H9 (cell line): ENCODE measurements around the gene KANSL1. TPM values are rescaled to one million over a fixed set of nuclear protein-coding genes. Genes with fewer than 3 reads are reported as not detected.

Experiments used
- DNase-seq: peaks from one replicate; pipeline ENCODE4 v3.0.0-alpha.2; 2017
- H2AFZ ChIP-seq: one replicate; pipeline ENCODE4 v1.6.1; 2013; ENCODE audit warnings: mild to moderate bottlenecking, low read length, control low read depth, moderate library complexity
- H2AK5ac ChIP-seq: 2 replicates; pipeline ENCODE4 v1.6.1; 2013; ENCODE audit warnings: low read length, control low read depth, mixed read lengths; ENCODE audit not compliant: insufficient read length
- H2BK120ac ChIP-seq: one replicate; pipeline ENCODE4 v1.6.1; 2013; ENCODE audit warnings: low read depth, mild to moderate bottlenecking, low read length, control low read depth, inconsistent platforms; ENCODE audit not compliant: poor library complexity, severe bottlenecking
- H2BK12ac ChIP-seq: 2 replicates; pipeline ENCODE4 v1.6.1; 2013; ENCODE audit warnings: low read length, control low read depth, mixed read lengths, low read depth; ENCODE audit not compliant: insufficient read length
- H2BK15ac ChIP-seq: 2 replicates; pipeline ENCODE4 v1.6.1; 2013; ENCODE audit warnings: low read depth, low read length, control low read depth
- H2BK20ac ChIP-seq: one replicate; pipeline ENCODE4 v1.6.1; 2013; ENCODE audit warnings: low read depth, mild to moderate bottlenecking, low read length, control low read depth, inconsistent platforms; ENCODE audit not compliant: poor library complexity, severe bottlenecking
- H2BK5ac ChIP-seq: 2 replicates; pipeline ENCODE4 v1.6.1; 2013; ENCODE audit warnings: low read length, control low read depth, mixed read lengths; ENCODE audit not compliant: insufficient read length
- H3K14ac ChIP-seq: 2 replicates; pipeline ENCODE4 v1.6.1; 2013; ENCODE audit warnings: low read length, control low read depth; ENCODE audit not compliant: insufficient read depth
- H3K18ac ChIP-seq: 2 replicates; pipeline ENCODE4 v1.6.1; 2013; ENCODE audit warnings: low read depth, mild to moderate bottlenecking, mixed read lengths, low read length, control low read depth; ENCODE audit not compliant: insufficient read length
- H3K23ac ChIP-seq: 2 replicates; pipeline ENCODE4 v1.6.1; 2013; ENCODE audit warnings: low read length, control low read depth, mixed read lengths, low read depth; ENCODE audit not compliant: insufficient read length
- H3K23me2 ChIP-seq: 2 replicates; pipeline ENCODE4 v1.6.1; 2013; ENCODE audit warnings: low read depth, mild to moderate bottlenecking, mixed read lengths, low read length, control low read depth; ENCODE audit not compliant: insufficient read length, poor library complexity, severe bottlenecking
- H3K27ac ChIP-seq: 2 replicates; pipeline ENCODE4 v1.5.1; 2013; ENCODE audit warnings: low read length, control low read depth, mixed read lengths, low read depth; ENCODE audit not compliant: insufficient read length
- H3K27me3 ChIP-seq: 2 replicates; pipeline ENCODE4 v1.6.1; 2013; ENCODE audit warnings: low read length, control low read depth, inconsistent platforms; ENCODE audit not compliant: insufficient read depth
- H3K4ac ChIP-seq: 2 replicates; pipeline ENCODE4 v1.6.1; 2013; ENCODE audit warnings: low read depth, mild to moderate bottlenecking, control low read depth, inconsistent platforms, low read length, moderate library complexity
- H3K4me1 ChIP-seq: 2 replicates; pipeline ENCODE4 v1.6.1; 2013; ENCODE audit warnings: low read length, control low read depth, inconsistent platforms; ENCODE audit not compliant: insufficient read depth
- H3K4me2 ChIP-seq: 2 replicates; pipeline ENCODE4 v1.6.1; 2013; ENCODE audit warnings: low read length, control low read depth, mixed read lengths; ENCODE audit not compliant: insufficient read length, insufficient read depth
- H3K56ac ChIP-seq: 2 replicates; pipeline ENCODE4 v1.6.1; 2013; ENCODE audit warnings: low read depth, mild to moderate bottlenecking, mixed read lengths, low read length, control low read depth; ENCODE audit not compliant: insufficient read length
- H3K79me1 ChIP-seq: 2 replicates; pipeline ENCODE4 v1.6.1; 2013; ENCODE audit warnings: low read depth, mild to moderate bottlenecking, moderate library complexity, low read length, control low read depth, inconsistent platforms; ENCODE audit not compliant: insufficient read depth, poor library complexity, severe bottlenecking
- H3K79me2 ChIP-seq: 2 replicates; pipeline ENCODE4 v1.6.1; 2013; ENCODE audit warnings: low read length, control low read depth, inconsistent platforms; ENCODE audit not compliant: insufficient read depth
- H3K9ac ChIP-seq: 2 replicates; pipeline ENCODE4 v1.6.1; 2013; ENCODE audit warnings: low read length, control low read depth, mixed read lengths; ENCODE audit not compliant: insufficient read length; ENCODE audit errors: extremely low read depth
- H3K9me3 ChIP-seq: one replicate; pipeline ENCODE4 v1.6.1; 2013; ENCODE audit warnings: low read depth, low read length, inconsistent platforms; ENCODE audit not compliant: control insufficient read depth
- H3T11ph ChIP-seq: one replicate; pipeline ENCODE4 v1.6.1; 2013; ENCODE audit warnings: mild to moderate bottlenecking, low read length, control low read depth, inconsistent platforms
- H4K20me1 ChIP-seq: one replicate; pipeline ENCODE4 v1.6.1; 2013; ENCODE audit not compliant: control insufficient read depth, insufficient read length, insufficient read depth
- H4K5ac ChIP-seq: 2 replicates; pipeline ENCODE4 v1.6.1; 2013; ENCODE audit warnings: low read depth, mild to moderate bottlenecking, mixed read lengths, low read length, control low read depth; ENCODE audit not compliant: insufficient read length
- H4K8ac ChIP-seq: replicated peaks from 2 replicates; pipeline ENCODE4 v1.6.1; 2013; ENCODE audit warnings: low read length, control low read depth, mixed read lengths, low read depth; ENCODE audit not compliant: insufficient read length
- H4K91ac ChIP-seq: 2 replicates; pipeline ENCODE4 v1.6.1; 2013; ENCODE audit warnings: low read depth, mild to moderate bottlenecking, moderate library complexity, mixed read lengths, low read length, control low read depth; ENCODE audit not compliant: insufficient read length
- H3K27ac Mint-ChIP-seq, 3 experiments: 2 replicates in 2 of 3; 3 replicates in 1 of 3; pipeline ENCODE4 v1.8.0; 2020 to 2021; ENCODE audit warnings: mixed read lengths in 3 of 3, mild to moderate bottlenecking in 1 of 3, moderate library complexity in 1 of 3
- H3K27me3 Mint-ChIP-seq: 2 replicates; pipeline ENCODE4 v1.8.0; 2021; ENCODE audit warnings: low read depth, mild to moderate bottlenecking, moderate library complexity, mixed read lengths
- H3K36me3 Mint-ChIP-seq, 3 experiments: 2 replicates in 2 of 3; 3 replicates in 1 of 3; pipeline ENCODE4 v1.8.0; 2020 to 2021; ENCODE audit warnings: low read depth in 3 of 3, mixed read lengths in 3 of 3; ENCODE audit not compliant: insufficient read depth in 1 of 3
- H3K4me1 Mint-ChIP-seq, 2 experiments: 2 replicates each; pipeline ENCODE4 v1.8.0; 2020; ENCODE audit warnings: mixed read lengths in 2 of 2
- H3K4me3 Mint-ChIP-seq, 2 experiments: 2 replicates in 1 of 2; 3 replicates in 1 of 2; pipeline ENCODE4 v1.8.0; 2020 to 2021; ENCODE audit warnings: mild to moderate bottlenecking in 2 of 2, mixed read lengths in 2 of 2, moderate library complexity in 1 of 2
- H3K9me3 Mint-ChIP-seq, 2 experiments: 2 replicates in 1 of 2; 3 replicates in 1 of 2; pipeline ENCODE4 v1.8.0; 2020; ENCODE audit warnings: mild to moderate bottlenecking in 2 of 2, mixed read lengths in 2 of 2, moderate library complexity in 1 of 2
- CTCF ChIP-seq: fragments of 200-600 bp; sonication (generic); conservative IDR thresholded peaks from 3 replicates; pipeline ENCODE4 v1.8.0; 2021; ENCODE audit warnings: antibody characterized with exemption, mild to moderate bottlenecking
- WGBS: extraction: QIAGEN DNeasy Blood & Tissue Kit; methylation state at CpG from one replicate; pipeline ENCODE4 v1.1.7; 2013; ENCODE audit warnings: missing lambda C conversion rate, low lambda C conversion rate, mixed read lengths; ENCODE audit not compliant: insufficient read length; ENCODE audit errors: extremely low coverage; 5-methylcytosine and 5-hydroxymethylcytosine counted together
- total RNA-seq: library from RNA; stranded (reverse); gene quantifications from 2 replicates; pipeline ENCODE4 v1.2.1, GENCODE V29; 2021

KANSL1 gene
- total RNA-seq, 1 experiment from 2014 or later = 114 TPM

GRCh38 chr17:46195217-46195855 lies 2.1 kb upstream of the KANSL1 start:
- peak overlapping the region in 2 of 3 experiments; percentile 60 to 78; a peak in 2 of 7 replicates for H3K27ac Mint-ChIP-seq
- no peak overlapping the region for H2BK20ac ChIP-seq
- H2BK12ac ChIP-seq = no peak overlapping the region

More at GRCh38 chr17:46195217-46195855, 2.1 kb upstream of the KANSL1 start:
- Histone ChIP-seq H3K18ac (no peak overlapping the region), H3K9me3 (no peaks in the 10 kb centered on the region), H3K9ac (no peak overlapping the region), H4K20me1 (peaks cover 2% of the 10 kb centered on the region), H3K4ac (no peak overlapping the region), H3K23ac (no peak overlapping the region), H2BK120ac (no peak overlapping the region), H2BK15ac (no peak overlapping the region), H2AFZ (no peak overlapping the region), H4K91ac (no peak overlapping the region), H3K56ac (no peak overlapping the region), H3K27me3 (no peaks in the 10 kb centered on the region), H3K27ac (no peak overlapping the region), H3T11ph (no peak overlapping the region), H2BK5ac (no peak overlapping the region), H3K4me1 (no peaks in the 10 kb centered on the region; the same call in 1 of the 2 replicates), H4K5ac (no peak overlapping the region), H3K4me2 (no peak overlapping the region), H3K23me2 (peaks cover 3% of the 10 kb centered on the region), H3K14ac (no peak overlapping the region), H4K8ac (no peak overlapping the region), H2AK5ac (no peak overlapping the region), H3K79me2 (peaks cover 26% of the 10 kb centered on the region), H3K79me1 (no peaks in the 10 kb centered on the region)
- H3K36me3 Mint-ChIP-seq = peaks cover 19 to 36% (median 25%) of the 10 kb centered on the region in 3 experiments
- no peaks in the 10 kb centered on the region for H3K27me3 Mint-ChIP-seq
- WGBS = no CpG with 5 or more reads among the region's 5 CpGs
- H3K9me3 Mint-ChIP-seq = peaks cover 11 to 22% of the 10 kb centered on the region in 2 experiments
- no peak overlapping the region; a peak in 1 of 5 replicates for H3K4me3 Mint-ChIP-seq
- DNase-seq = no peak
- TF ChIP-seq CTCF = peak; percentile 10; the same call in 1 of the 3 replicates
- H3K4me1 Mint-ChIP-seq = peaks cover 15 to 18% of the 10 kb centered on the region in 2 experiments
